HG03460 (cell line): ENCODE measurements around the gene ZBTB47.

ENCODE experiments used
- ATAC-seq: cut with Tn5 transposase; IDR thresholded peaks from one replicate; pipeline ENCODE4 v1.9.1; 2021; ENCODE audit not compliant: unreplicated experiment

Gene ZBTB47

DNA sequence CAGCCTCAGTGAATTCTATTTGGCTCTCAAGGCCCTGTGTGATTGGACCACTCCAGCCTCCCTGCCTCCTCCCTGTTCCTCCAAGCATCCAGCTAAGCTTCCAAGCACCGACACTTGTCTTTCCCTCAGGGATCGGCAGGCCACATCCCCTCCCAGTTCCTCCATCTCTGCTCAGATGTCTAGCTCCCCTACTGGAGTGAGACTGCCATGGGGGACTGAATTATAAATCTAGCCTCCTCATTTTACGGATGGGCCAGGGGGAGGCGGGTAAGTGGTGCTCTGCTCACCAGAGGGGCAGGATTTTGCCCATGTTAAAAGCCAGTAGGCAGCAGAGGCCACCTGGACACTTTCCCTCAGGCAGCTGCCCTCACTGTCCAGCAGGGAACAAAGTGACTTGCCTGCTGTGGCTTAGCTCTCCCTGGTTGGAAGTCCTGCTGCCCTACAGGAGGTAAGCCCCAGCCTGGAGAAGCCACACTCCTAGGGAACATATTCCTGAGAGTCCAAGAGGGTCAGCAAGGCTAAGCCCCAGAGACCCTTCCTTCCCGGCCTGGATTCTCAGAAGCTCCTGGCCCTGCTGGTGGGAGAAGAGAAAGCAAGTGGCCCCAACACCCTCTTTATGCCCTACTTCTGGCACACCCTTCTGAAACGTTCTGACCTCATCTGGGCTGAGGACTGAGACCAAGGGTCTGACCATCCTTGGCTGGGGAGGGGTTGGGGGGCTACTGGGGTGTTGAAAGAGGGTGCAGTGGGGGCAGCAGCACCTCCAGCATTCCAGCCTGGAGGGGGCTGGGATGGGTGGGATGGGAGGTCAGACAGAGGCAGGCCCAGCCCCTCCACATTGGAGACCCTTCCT is 58.2 kb downstream of the ZBTB47 start:
- no peak for ATAC-seq

DNA sequence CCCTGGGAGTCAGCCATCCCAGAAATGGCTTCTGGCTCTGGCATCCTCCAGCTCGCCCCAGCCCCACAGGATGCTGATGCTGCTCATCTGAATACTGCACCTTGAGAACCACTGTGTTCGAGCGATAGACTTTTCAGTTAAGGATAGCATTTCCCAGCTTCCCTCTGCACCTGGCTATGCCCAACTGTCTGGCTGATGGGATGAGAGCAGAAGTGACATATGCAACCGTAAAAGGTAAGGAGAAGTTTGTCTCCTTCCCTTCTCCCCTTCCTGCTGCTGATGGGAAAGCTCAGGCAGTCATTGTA is 58.8 kb downstream of the ZBTB47 start:
- ATAC-seq = no peak

DNA sequence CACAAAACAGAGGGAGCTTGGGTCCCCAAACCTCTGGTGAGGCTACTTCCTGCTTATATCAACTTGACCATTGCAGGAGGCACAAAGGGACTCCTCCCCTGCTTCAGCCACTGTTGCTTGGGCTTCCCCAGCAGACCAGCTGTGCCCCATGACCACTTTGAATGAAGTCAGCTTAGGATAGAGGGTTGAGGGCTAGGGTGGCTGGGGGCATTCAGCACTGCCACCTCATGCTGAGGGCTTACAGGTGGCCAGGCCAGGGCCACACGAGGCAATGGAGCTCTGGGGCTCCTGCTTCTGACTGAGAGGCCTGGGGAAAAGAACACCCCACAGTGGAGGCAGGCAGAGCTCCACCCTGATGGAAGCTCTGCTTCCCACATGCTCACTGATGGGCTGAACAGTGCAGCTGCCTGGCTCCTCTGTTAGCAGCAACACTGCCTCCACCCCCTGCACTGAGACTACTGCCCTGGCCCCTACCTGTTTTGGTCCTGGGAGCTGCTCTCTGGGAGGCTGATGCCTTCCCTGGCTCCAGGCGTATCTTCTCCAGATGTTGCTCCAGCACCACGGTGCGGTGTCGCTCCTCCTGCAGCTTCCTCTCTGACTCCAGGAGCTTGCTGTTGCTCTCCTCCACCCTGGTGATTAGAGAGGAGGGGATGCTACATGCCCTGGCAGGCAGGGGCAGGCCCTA is 59.3 kb downstream of the ZBTB47 start:
- ATAC-seq = no peak

DNA sequence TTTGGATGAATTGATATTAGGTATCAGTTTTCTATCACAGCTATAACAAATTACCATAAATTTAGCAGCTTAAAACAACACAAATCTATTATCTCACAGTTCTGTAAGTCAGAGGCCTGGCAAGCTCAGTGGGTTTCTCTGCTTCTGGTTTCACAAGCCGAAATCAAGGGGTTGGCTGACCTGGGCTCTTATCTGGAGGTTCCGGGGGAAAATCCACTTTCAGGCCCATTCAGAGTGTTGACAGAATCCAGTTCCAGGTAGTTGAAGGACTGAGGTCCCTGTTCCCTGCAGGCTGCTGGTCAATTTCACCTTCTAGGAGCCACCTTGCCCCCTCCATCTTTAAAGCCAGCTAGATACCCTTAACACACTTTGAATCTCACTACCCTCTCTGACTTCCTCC is 60.2 kb downstream of the ZBTB47 start:
- no peak for ATAC-seq

GRCh38 chr3:42714171-42714852 is 60.8 kb downstream of the ZBTB47 start:
- no peak for ATAC-seq
